Astrocyte (in vitro differentiated cells and primary cell): Measurements from ENCODE around the gene S100A16. TPM values are rescaled to one million over a fixed set of nuclear protein-coding genes. Genes with fewer than 3 reads are reported as not detected.

Experiments
- DNase-seq: peaks from one replicate; pipeline ENCODE4 v3.0.0-alpha.2; 2010; ENCODE audit warnings: low read depth
- FAIRE-seq: peaks from 2 replicates; lab custom pipeline; 2011; peaks lifted over from hg19 to GRCh38; lab: Jason Lieb, UNC
- H2AFZ ChIP-seq: 2 replicates; pipeline ENCODE4 v1.6.0; 2012; ENCODE audit warnings: low read depth, low read length, inconsistent platforms
- H3K27ac ChIP-seq: 2 replicates; pipeline ENCODE4 v1.5.1; 2011; ENCODE audit warnings: low read depth, low read length, inconsistent platforms
- H3K27me3 ChIP-seq: 2 replicates; pipeline ENCODE4 v1.6.0; 2011; ENCODE audit warnings: low read length, inconsistent platforms; ENCODE audit not compliant: insufficient read depth
- H3K36me3 ChIP-seq: 2 replicates; pipeline ENCODE4 v1.5.1; 2011; ENCODE audit warnings: low read length, inconsistent platforms; ENCODE audit not compliant: insufficient read depth
- H3K4me1 ChIP-seq: 2 replicates; pipeline ENCODE4 v1.5.1; 2011; ENCODE audit warnings: low read length, inconsistent platforms; ENCODE audit not compliant: insufficient read depth
- H3K4me2 ChIP-seq: 2 replicates; pipeline ENCODE4 v1.6.0; 2012; ENCODE audit warnings: low read length, inconsistent platforms
- H3K4me3 ChIP-seq: 2 replicates; pipeline ENCODE4 v1.5.1; 2011; ENCODE audit warnings: low read depth, mild to moderate bottlenecking, low read length, inconsistent platforms; ENCODE audit not compliant: insufficient read depth
- H3K79me2 ChIP-seq: 2 replicates; pipeline ENCODE4 v1.6.0; 2012; ENCODE audit warnings: mild to moderate bottlenecking, low read length, inconsistent platforms; ENCODE audit not compliant: insufficient read depth
- H3K9ac ChIP-seq: 2 replicates; pipeline ENCODE4 v1.6.0; 2012; ENCODE audit warnings: mild to moderate bottlenecking, low read length, inconsistent platforms
- H3K9me3 ChIP-seq: 2 replicates; pipeline ENCODE4 v1.5.1; 2012; ENCODE audit warnings: low read depth, mild to moderate bottlenecking, low read length, inconsistent platforms; ENCODE audit not compliant: insufficient read depth
- H4K20me1 ChIP-seq: 2 replicates; pipeline ENCODE4 v1.6.0; 2012; ENCODE audit warnings: low read length, inconsistent platforms; ENCODE audit not compliant: insufficient read depth
- H3K27ac Mint-ChIP-seq: one replicate; pipeline ENCODE4 v1.8.0; 2021; ENCODE audit warnings: mild to moderate bottlenecking, mixed read lengths; ENCODE audit not compliant: unreplicated experiment
- H3K27me3 Mint-ChIP-seq: one replicate; pipeline ENCODE4 v1.8.0; 2021; ENCODE audit warnings: low read depth, mixed read lengths; ENCODE audit not compliant: unreplicated experiment
- H3K36me3 Mint-ChIP-seq: one replicate; pipeline ENCODE4 v1.8.0; 2021; ENCODE audit warnings: low read depth, mixed read lengths; ENCODE audit not compliant: unreplicated experiment
- H3K4me1 Mint-ChIP-seq: one replicate; pipeline ENCODE4 v1.8.0; 2021; ENCODE audit warnings: low read depth, mixed read lengths; ENCODE audit not compliant: unreplicated experiment
- H3K4me3 Mint-ChIP-seq: one replicate; pipeline ENCODE4 v1.8.0; 2021; ENCODE audit warnings: mild to moderate bottlenecking, moderate library complexity, mixed read lengths; ENCODE audit not compliant: unreplicated experiment
- H3K9me3 Mint-ChIP-seq: one replicate; pipeline ENCODE4 v1.8.0; 2021; ENCODE audit warnings: mild to moderate bottlenecking, mixed read lengths; ENCODE audit not compliant: unreplicated experiment
- EZH2 ChIP-seq: IDR thresholded peaks from 2 replicates; pipeline ENCODE4 v1.6.1; 2012; ENCODE audit warnings: mild to moderate bottlenecking, low read length, inconsistent platforms; ENCODE audit not compliant: insufficient read depth
- total RNA-seq: library from RNA; stranded (reverse); gene quantifications from 2 replicates; pipeline ENCODE4 v1.2.1, GENCODE V29; 2021
- TF ChIP-seq, protein P1 (sequence below): IDR thresholded peaks from 2 replicates; pipeline ENCODE4 v1.5.1; 2011; ENCODE audit warnings: low read depth, mild to moderate bottlenecking, inconsistent platforms, low read length, moderate library complexity; ENCODE audit not compliant: insufficient read depth

Gene S100A16
- total RNA-seq, 1 donor from 2014 or later, result 54.4 TPM

GRCh38 chr1:153626904-153627714 is 14.2 kb upstream of the S100A16 start, which contains the start of gene S100A13:
S100A13 (minus strand) TSS chr1:153627505; CDS start chr1:153626472, 1,033 bp downstream.
- H3K27me3 ChIP-seq, result no peaks in the 10 kb centered on the region
- H4K20me1 ChIP-seq, result peaks cover 13% of the 10 kb centered on the region
- peak within 1 kb of the TSS; percentile 73 for H3K4me3 ChIP-seq
- Mint-ChIP-seq H3K27ac (peak within 1 kb of the TSS; percentile 99), H3K9me3 (peaks cover 1% of the 10 kb centered on the region), H3K4me3 (peak within 1 kb of the TSS; percentile 97), H3K27me3 (no peaks in the 10 kb centered on the region), H3K4me1 (peaks cover 41% of the 10 kb centered on the region), H3K36me3 (peaks cover 11% of the 10 kb centered on the region)
- peak within 1 kb of the TSS; percentile 91 for H3K4me2 ChIP-seq
- H3K36me3 ChIP-seq, result peaks cover 27% of the 10 kb centered on the region
- peaks cover 30% of the 10 kb centered on the region for H3K4me1 ChIP-seq
- FAIRE-seq, result peak; percentile 45
- H3K79me2 ChIP-seq, result peaks cover 35% of the 10 kb centered on the region
- peak within 1 kb of the TSS; percentile 92 for H3K27ac ChIP-seq
- H3K9me3 ChIP-seq, result no peaks in the 10 kb centered on the region
- no peak for TF ChIP-seq EZH2
- TF ChIP-seq, protein P1, sequence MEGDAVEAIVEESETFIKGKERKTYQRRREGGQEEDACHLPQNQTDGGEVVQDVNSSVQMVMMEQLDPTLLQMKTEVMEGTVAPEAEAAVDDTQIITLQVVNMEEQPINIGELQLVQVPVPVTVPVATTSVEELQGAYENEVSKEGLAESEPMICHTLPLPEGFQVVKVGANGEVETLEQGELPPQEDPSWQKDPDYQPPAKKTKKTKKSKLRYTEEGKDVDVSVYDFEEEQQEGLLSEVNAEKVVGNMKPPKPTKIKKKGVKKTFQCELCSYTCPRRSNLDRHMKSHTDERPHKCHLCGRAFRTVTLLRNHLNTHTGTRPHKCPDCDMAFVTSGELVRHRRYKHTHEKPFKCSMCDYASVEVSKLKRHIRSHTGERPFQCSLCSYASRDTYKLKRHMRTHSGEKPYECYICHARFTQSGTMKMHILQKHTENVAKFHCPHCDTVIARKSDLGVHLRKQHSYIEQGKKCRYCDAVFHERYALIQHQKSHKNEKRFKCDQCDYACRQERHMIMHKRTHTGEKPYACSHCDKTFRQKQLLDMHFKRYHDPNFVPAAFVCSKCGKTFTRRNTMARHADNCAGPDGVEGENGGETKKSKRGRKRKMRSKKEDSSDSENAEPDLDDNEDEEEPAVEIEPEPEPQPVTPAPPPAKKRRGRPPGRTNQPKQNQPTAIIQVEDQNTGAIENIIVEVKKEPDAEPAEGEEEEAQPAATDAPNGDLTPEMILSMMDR, result peak; percentile 60
- peak; percentile 92 for DNase-seq
- H2AFZ ChIP-seq, result peak within 1 kb of the TSS; percentile 61
- H3K9ac ChIP-seq, result peak within 1 kb of the TSS; percentile 84

DNA sequence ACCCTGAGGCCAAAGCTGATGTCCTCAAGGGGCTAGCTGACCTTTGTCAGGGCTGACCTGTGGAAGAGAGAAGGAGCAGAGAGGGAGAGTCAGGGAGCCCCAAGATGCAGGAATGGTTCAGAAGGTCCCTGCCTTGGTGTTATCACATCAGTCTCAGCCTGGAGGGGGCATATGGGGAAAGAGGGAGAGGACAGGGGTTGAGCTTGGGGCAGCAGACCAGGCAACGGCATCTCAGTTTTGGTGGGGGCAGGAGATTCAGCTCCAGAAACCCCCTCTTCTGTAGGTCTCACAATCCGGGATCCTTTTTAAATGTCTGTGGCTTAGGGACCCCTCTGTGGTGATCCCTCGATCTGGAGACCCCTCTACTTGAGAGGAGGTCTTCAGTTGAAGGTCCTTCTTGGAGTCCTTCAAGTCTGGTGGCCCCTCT is 13.6 kb upstream of the S100A16 start:
- H3K27me3 ChIP-seq, result no peaks in the 10 kb centered on the region
- H3K36me3 ChIP-seq, result peaks cover 27% of the 10 kb centered on the region
- Mint-ChIP-seq H3K4me1 (peaks cover 41% of the 10 kb centered on the region), H3K36me3 (peaks cover 11% of the 10 kb centered on the region), H3K27ac (peak overlapping the region; percentile 99), H3K4me3 (peak overlapping the region; percentile 97), H3K27me3 (no peaks in the 10 kb centered on the region), H3K9me3 (peaks cover 1% of the 10 kb centered on the region)
- H3K9ac ChIP-seq, result peak overlapping the region; percentile 84
- peaks cover 13% of the 10 kb centered on the region for H4K20me1 ChIP-seq
- H2AFZ ChIP-seq, result no peak overlapping the region
- FAIRE-seq (no peak), DNase-seq (no peak)
- peak overlapping the region; percentile 91 for H3K4me2 ChIP-seq
- TF ChIP-seq EZH2, result no peak
- TF ChIP-seq, protein P1, result no peak
- peak overlapping the region; percentile 73 for H3K4me3 ChIP-seq
- peaks cover 35% of the 10 kb centered on the region for H3K79me2 ChIP-seq
- no peaks in the 10 kb centered on the region for H3K9me3 ChIP-seq
- peaks cover 30% of the 10 kb centered on the region for H3K4me1 ChIP-seq
- H3K27ac ChIP-seq, result peak overlapping the region; percentile 92
